ENCODE measurements around the gene LAMB4. TPM values are rescaled to one million over a fixed set of nuclear protein-coding genes. Genes with fewer than 3 reads are reported as not detected.

LAMB4 gene, protein sequence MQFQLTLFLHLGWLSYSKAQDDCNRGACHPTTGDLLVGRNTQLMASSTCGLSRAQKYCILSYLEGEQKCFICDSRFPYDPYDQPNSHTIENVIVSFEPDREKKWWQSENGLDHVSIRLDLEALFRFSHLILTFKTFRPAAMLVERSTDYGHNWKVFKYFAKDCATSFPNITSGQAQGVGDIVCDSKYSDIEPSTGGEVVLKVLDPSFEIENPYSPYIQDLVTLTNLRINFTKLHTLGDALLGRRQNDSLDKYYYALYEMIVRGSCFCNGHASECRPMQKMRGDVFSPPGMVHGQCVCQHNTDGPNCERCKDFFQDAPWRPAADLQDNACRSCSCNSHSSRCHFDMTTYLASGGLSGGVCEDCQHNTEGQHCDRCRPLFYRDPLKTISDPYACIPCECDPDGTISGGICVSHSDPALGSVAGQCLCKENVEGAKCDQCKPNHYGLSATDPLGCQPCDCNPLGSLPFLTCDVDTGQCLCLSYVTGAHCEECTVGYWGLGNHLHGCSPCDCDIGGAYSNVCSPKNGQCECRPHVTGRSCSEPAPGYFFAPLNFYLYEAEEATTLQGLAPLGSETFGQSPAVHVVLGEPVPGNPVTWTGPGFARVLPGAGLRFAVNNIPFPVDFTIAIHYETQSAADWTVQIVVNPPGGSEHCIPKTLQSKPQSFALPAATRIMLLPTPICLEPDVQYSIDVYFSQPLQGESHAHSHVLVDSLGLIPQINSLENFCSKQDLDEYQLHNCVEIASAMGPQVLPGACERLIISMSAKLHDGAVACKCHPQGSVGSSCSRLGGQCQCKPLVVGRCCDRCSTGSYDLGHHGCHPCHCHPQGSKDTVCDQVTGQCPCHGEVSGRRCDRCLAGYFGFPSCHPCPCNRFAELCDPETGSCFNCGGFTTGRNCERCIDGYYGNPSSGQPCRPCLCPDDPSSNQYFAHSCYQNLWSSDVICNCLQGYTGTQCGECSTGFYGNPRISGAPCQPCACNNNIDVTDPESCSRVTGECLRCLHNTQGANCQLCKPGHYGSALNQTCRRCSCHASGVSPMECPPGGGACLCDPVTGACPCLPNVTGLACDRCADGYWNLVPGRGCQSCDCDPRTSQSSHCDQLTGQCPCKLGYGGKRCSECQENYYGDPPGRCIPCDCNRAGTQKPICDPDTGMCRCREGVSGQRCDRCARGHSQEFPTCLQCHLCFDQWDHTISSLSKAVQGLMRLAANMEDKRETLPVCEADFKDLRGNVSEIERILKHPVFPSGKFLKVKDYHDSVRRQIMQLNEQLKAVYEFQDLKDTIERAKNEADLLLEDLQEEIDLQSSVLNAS (N-terminal part only)
- total RNA-seq = not detected

DNA sequence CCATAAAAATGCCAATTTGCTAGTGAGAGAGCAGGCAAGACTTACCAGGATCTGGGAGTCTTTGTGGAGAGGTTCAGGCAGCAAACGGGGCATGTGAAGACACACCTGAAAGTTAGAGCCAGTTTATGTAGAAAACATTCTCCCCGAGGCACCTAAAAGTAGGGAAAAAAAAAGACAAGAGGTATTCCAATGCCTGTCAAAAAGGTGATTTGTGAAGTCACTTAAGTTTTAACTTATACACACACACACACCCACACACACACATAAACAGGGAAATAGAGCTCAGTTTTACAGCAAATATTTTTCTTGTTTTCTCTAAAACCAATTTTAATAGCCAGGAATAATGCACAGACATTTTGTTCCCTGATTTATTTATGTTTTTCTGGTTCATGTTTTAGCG is at the start of gene LAMB4:
Gene LAMB4 (minus strand): TSS at position 101 of the 400 bp plus-strand sequence. CDS start 7,197 bp downstream, outside the sequence.
- POLR2A ChIA-PET = no interaction called here
- CTCF ChIA-PET = no interaction called here

DNA sequence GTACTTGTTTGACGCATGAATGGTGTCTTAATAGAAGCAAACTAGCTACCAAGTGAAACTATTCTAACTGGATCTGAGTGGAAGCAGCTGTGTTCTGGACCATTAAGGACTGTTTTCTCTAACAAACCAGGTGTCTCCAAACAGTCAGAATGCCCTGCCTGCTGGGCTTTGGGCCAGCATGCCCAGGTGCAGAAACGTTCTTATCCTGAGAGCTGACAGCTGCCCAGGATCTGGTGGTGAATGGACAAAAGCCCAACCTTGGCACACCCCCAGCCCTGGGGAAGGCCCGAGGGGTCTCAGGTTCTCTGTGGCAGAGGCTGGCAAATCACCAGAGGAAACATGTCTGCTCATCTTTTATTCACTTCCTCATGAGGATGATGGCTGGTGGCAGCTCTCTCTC is 48.2 kb upstream of the LAMB4 start:
- ChIA-PET POLR2A (no interaction called here), CTCF (interaction anchor here (1.9 kb wide), 1 partner anchor 319 kb away, joined by 5 read pairs; no protein-coding TSS in a partner anchor)

DNA sequence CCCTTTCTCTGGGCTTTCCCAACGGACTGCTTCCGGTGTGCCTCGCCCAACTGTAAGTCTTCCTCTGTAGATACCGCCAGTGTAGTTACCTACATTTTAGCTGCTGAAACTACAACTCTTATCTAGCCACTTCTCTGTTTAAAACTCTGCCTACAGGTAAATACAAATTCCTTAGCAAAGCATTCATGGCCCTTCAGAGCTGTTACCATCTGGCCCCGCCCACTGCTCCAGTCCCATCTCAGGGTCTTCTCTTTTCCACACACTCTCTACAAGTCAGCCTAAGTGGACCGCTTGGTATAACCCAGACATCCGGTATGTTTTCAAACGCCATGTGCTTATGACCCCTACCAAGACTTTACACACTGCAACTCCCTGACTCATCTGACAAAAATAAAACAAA is 41.0 kb upstream of the LAMB4 start:
- POLR2A ChIA-PET = no interaction called here
- CTCF ChIA-PET = no interaction called here

DNA sequence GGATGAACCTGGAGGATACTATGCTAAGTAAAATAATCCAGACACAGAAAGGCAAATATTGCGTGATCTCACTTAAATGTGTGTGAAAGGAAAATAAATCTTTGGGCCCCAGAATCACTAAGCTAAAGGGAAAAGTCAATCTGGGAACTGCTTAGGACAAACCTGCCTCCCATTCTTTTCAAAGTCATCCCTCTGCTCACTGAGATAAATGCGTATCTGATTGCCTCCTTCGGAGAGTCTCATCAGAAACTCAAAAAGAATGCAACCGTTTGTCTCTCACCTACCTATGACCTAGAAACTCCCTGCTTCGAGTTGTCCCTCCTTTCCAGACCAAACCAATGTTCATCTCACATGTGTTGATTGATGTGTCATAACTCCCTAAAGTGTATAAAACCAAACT is 40.1 kb upstream of the LAMB4 start:
- POLR2A ChIA-PET = no interaction called here
- CTCF ChIA-PET = no interaction called here

DNA sequence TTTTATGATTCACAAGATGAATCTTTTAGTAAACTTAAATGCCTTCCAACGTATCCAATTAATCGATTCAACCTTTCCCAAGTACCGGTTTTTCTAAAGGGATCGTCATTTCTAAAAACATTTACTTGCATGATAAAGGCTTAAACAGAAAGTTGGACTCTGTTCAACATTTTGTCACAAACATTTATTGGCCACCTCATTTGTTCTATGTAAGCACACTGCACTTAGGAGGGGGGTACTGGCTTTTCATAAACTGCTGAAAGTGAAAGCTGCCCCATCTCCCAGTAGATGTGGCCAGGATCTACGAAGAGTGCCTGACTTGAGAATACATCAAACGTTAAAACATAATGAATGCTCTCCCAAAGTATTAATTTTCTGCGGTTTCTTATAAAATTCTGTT is 37.3 kb upstream of the LAMB4 start:
- ChIA-PET CTCF (no interaction called here), POLR2A (no interaction called here)

DNA sequence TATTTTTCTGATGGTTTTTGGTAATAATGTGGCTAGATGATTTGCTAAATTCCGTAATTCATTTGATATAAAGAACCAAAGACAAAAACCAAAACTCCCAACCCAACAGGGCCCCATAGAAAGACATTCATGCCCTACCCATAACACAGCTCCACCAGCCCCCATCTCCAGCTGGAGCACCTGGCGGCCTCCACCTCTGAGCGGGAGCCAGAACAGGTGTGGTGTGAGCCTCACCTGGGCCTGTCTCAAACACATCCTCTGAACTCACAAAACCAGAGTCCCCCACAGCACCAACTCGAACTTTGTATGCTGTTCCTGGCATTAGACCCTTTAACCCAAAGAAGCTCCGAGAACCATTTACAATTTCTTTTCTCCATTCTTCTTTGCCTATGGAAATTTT is 36.5 kb upstream of the LAMB4 start:
- CTCF ChIA-PET = no interaction called here
- POLR2A ChIA-PET = no interaction called here

DNA sequence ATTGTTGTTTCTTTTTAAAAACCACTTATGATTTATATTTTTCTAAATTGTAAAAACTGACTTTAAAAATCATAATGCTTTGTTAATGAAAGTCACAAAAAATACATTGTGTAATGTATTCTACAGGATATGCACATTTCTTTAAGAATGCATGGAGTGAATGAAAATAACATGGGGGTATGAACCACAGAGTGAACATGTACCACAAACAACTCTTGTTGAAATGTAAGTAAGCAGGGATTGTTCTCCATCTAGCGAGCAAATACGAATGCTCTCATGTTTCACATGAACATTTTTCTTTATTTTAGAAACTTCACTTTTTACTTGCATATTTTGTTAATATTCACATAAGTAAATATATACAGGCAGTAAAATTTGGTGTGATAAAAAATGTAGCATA is 35.6 kb upstream of the LAMB4 start:
- ChIA-PET POLR2A (no interaction called here), CTCF (no interaction called here)

DNA sequence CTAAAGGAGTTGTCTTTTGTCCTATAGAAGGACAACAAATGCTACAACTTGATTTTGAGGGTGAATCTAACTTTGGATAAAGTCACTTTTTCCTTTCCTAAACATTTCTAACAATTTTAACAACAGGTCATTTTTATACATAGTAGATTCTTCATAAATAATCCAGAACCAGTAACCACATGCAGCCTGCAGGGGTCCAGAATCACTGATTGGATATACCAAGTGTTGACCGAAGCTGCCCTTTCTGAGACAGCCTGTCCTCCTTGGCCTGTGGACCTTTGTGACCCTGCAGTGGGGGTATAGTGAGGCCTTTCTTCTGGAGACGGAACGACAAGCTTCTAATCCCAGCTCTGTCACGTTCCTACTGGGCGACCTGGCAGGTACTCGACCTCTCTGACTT is 34.8 kb upstream of the LAMB4 start:
- CTCF ChIA-PET = no interaction called here
- POLR2A ChIA-PET = no interaction called here

DNA sequence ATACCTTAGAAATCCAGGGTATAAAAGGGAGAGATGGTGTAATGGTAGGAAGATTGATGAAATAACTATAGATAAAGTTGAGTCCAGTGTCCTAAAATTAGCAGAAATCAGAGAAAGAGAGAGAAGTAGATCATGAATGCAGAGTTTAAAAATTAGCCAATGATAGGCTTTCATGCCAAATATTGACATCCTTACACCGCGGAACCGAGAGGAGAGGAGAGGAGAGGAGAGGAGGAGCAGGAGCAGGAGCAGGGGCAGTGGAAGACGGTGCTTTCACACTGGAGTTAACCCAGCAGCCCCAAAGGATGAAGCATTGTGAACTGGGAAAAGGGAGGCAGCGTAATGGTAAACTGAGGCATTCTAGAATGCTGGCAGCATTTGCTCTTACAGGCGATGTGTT is 34.2 kb upstream of the LAMB4 start:
- POLR2A ChIA-PET = no interaction called here
- CTCF ChIA-PET = no interaction called here

DNA sequence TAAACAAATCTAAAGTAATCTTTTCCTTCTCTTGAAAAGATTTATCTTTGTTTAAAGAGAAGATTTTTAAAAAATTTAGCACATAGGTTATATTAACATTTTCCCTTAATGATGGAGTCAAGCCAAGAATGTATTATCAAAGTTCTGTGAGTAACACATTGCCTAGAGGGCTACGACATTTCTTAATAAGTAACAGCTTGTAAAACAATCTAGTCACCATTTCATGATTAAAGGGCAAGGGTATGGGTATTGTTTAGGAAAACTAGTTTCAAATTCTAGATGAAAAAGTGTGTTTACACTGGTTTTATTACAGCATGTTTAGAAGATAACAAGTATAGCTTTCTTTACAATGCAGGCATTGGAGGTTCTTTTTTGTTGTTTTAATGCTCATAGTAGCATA is 28.6 kb upstream of the LAMB4 start:
- CTCF ChIA-PET = no interaction called here
- POLR2A ChIA-PET = no interaction called here

DNA sequence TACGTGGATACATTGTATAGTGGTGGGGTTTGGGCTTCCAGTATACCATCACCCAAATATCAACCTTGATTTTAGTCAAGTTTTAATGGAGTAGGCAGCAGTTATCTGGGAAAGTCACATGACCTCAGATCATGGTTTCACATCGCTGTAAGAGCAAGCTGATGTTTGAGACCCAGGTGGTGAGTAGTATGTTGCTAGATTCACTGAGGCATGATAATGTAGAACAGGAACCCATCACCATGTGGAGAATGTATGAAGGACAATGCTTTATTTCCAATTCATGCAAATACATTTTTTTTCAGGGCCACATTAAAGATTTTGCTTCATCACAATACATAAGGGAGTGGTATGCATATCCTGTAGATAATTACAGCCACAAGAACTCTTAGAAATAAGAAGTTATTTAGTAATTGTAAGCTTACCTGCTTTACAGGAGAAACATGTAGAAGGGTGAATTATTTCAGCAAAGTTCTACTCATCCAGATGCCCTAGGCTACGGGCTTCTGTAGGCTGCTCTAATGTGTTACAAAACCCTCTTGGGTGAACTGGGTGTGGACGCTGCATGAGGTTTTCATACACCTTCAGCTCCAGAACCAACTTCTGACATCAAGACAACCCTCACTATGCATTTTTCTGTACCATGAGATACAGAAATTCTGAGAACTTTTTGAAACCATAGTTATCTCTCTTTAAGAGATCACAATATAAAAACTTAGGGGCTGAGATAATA is 27.6 kb upstream of the LAMB4 start:
- POLR2A ChIA-PET = no interaction called here
- CTCF ChIA-PET = no interaction called here

DNA sequence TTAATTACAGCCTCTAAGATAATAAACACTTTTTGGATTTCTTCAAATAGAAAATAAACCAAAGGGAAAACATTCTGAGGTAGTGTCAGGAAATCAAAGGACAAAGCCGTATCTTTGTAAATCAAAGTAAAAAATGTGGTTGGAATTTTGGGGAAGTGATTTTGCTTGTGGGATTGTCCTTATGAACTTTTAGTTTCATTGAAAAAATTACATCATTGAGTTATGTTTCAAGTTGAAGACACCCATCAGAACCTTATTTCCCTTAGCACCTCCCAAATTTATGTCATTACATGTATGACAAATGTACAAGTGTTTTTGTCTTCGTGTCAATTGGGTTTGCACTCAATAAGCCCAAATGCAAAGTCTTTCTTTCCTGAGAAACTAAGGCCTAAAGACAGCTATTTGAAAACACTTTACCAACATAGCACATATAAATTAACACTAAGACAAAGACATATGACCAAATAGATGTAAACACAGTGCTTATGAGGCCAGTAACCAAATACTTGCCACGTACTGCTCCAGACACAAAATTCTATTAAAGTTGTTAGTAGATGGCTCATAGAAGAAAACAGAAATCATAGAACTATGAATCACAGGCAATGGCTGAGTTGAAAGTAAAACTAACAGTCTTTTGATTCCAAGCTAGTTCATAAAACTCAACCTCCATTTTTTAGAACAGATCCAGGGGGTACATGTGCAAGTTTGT is 26.9 kb upstream of the LAMB4 start:
- ChIA-PET POLR2A (no interaction called here), CTCF (no interaction called here)

DNA sequence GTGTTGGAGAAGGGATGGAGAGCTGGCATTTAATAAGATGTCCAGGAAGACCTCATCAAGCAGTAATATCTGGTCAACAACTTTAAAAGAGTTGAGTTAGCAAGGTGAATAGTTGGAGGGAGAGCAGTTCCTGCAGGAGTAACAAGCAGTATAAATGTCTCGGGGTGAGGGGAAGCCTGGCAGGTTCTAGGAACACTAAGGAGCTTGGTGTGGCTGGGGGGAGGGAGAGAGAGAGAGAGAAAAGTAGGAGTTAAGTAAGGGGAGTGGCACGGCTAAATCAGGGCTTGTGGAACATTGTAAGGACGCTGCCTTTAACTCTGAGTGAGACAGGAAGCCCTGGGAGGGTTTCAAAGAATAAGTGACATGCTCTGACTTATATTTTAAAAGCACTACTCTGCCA is 22.0 kb upstream of the LAMB4 start:
- POLR2A ChIA-PET = no interaction called here
- CTCF ChIA-PET = no interaction called here

DNA sequence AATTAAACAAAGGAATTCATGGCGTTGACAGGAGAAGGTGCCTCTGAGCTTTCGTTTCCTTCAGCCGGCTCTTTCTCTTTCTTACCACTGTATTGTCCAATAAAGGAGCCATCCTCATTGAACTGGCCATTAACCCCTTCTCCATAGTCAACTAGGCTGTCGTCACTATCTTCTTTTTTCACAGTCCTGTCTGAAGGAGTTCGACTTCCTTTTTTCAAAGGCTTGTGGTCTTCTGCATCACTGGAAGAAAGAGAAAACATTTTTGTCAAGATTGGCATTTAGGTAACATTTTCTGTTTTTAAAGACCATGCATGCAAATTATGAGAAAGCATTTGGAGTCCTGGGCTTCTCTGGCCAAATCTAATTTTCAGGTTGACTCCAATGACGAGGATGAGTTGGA is 19.7 kb upstream of the LAMB4 start:
- ChIA-PET CTCF (no interaction called here), POLR2A (no interaction called here)

DNA sequence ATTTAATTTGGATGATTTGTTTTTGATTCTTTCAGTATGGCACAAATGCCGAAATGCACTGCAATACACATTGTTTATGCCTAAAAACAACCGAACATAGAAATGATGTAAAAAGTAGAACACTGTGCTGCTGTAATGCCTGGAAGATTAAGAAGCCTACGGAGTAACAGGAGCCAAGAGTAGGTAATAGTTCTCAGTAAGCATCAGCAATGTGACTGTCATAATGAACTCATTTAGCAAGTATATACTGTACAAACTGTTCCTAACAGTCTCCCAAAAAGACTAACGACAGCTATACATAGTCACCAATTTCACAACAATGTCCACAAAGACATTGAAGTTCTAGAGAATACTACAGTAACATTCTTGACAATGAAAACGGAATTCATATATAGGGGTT is 19.0 kb upstream of the LAMB4 start:
- POLR2A ChIA-PET = no interaction called here
- CTCF ChIA-PET = no interaction called here

DNA sequence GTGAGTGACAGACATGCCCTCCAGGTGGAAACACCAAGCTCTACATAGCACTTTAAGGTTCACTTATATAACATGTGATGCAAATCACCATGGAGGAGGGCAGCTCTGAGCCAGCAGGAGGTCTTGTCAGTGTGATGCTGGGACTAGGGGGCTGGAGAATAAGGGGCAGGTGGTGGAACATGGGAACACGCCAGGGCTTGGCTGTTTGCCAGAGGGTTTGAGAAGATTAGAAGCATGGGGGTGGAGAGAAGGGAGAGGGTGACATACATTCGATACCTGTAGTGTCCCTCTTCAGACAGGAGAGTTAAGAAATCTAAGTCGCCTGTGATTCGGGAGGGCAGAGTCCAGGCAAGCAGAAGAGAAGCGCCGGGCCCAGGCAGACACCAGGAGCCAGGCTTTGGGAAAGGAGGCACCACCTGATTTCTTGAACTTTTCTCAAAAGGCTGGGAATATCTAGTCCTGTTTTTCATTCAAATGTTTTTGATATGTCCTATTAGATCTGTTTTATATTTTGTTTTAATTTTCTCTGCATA is 16.9 kb upstream of the LAMB4 start:
- POLR2A ChIA-PET = no interaction called here
- CTCF ChIA-PET = interaction anchor here (0.9 kb wide), 1 partner anchor 23 kb away, joined by 3 read pairs; no protein-coding TSS in a partner anchor

DNA sequence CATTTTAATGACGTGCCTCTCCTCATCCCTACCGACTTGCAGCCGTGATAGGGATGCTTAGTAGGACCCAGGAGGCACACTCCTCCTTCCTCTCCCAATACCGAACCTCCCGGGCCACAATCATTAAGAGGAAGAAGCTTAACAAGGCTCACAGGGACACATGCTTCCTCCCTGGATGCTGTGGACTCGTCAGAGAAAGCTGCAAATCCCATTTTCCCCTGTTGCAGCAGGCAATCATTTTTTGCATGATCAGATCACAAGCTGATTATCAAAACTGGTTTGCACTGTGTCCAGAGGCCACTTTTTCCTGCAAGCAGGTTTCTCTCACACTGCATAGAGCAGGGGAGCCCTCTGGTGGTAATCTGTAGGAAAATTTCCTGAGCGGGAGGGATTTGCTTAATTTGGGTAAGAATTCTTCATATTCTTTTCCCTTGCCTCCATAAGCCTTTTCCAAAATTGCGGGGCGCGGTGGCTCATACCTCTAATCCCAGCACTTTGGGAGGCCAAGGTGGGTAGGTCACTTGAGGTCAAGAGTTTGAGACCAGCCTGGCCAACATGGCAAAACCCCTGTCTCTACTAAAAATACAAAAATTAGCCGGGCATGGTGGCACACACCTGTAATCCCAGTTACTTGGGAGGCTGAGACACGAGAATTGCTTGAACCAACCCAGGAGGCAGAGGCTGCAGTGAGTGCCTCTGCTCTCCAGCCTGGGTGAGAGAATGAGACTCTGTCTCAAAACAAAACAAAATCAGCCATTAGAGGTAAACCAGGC is 16.1 kb upstream of the LAMB4 start:
- POLR2A ChIA-PET = no interaction called here
- CTCF ChIA-PET = interaction anchor here (0.7 to 1.6 kb wide), 6 partner anchors 9 to 513 kb away, joined by 3 to 6 read pairs (median 3); no protein-coding TSS in a partner anchor

DNA sequence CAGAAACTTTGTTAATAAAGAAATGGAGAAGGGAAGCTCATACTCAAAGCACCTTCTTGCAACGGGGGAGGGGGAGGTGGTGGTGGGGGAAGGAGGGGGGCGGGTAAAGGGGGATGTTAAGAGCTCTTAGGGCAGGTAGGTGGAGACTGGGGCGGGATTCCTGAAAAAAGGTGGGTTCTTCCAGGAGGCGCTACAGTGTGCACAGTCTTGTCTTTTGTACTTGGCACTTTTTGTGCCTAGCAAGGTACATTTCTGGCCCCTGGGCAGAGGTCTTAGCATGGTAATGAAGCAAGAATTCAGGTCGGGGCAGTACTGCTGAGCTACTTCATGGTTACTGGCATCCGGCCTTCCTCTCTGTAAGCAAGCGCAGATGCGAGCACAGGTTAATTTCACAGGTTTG is 15.2 kb upstream of the LAMB4 start:
- POLR2A ChIA-PET = no interaction called here
- CTCF ChIA-PET = interaction anchor here (0.6 to 1.6 kb wide), 4 partner anchors 8 to 1354 kb away, joined by 3 to 6 read pairs (median 4); no protein-coding TSS in a partner anchor
